Stimulated activated CD8-positive, alpha-beta memory T cell treated with anti-CD3 and anti-CD28 coated beads, Interleukin-4, amount 100 ng/mL, for 24 hours (primary cell): ENCODE measurements around the gene CFB.
A peak's percentile ranks its signal among the peaks of the same experiment; 100 is the strongest.
"Not testable (repeated sequence)": the region's sequence is repeated elsewhere in the genome, so short reads cannot be mapped to it uniquely, and the experiment has no call there.

Source experiments
- DNase-seq: peaks from one replicate; pipeline ENCODE4 v3.0.0-alpha.2; 2020; ENCODE audit warnings: low read depth

CFB gene

GRCh38 chr6:31970604-31971271 is 24.8 kb downstream of the CFB start:
- no peak for DNase-seq

DNA sequence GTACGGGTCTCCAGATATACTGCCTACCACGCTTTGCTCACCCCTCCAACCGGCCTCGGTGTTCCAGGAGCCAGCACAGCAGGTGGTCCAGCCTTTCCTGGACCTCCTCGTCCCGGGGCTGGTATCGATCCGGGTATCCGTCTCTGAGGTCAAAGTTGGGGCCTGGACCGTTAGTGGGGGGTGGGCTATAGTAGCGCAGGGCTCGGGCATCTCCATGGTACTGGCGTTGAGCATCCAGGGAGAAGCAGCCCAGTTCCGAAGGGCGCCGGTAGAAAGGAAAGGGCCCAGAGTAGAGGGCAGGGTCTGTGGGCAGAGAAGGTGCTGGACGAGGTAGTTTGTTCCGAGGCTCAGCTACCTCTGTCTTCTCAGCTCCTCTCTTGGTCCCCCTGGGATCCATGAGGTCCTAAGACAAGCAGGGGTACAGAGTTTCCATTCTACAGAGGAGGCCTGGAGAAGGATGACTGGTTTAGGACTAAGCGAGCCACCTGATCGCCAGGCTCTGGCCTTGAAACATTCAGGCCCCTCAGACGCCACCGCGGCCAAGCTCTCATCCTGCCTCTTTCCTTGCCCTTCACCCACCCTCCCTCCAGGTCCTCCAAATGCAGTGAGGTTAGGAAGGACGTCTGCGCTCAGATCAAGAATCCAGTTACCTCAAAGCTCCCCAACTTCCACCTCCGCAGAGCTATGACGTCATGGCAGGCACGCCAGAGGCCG is 25.5 kb downstream of the CFB start:
- no peak for DNase-seq

GRCh38 chr6:31971993-31972708 is 26.3 kb downstream of the CFB start, which contains the start of gene DXO:
TSS of gene DXO (minus strand) at chr6:31972138. CDS start at chr6:31971675, 463 bp downstream.
- DNase-seq, result peak; percentile 96

DNA sequence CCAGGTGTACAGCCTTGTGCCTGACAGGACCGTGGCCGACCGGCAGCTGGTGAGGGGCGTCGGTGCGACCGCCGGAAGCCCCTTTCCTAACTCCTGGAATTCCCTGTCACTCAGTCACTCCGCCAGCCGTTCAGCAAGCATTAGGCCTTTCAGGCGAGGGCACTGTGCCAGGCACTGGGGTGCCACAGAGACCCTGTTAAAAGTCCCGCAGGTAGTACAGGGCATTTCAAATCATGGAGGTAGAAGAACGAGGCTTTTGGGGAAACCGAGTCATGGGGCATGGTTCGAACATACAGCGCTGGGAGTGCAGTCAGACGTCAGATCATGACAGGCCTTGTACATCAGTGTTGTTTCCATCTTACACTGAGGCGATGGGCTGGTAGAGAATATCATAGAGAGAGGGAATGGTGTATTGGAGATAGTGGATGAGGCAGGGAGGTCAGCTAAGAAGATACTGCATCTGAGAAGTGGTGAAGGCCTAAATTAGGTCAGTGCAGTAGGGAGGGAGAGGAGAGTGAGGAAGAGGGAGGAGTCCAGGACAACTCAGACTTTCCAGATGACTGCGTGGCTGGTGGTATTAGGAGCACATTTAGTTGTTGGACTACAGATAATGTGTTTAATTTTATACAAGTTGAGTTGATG is 26.9 kb downstream of the CFB start:
- DNase-seq, result no peak

- DNase-seq, result not testable (repeated sequence)
Observed at GRCh38 chr6:31976065-31976464, 30.2 kb downstream of the CFB start.

DNA sequence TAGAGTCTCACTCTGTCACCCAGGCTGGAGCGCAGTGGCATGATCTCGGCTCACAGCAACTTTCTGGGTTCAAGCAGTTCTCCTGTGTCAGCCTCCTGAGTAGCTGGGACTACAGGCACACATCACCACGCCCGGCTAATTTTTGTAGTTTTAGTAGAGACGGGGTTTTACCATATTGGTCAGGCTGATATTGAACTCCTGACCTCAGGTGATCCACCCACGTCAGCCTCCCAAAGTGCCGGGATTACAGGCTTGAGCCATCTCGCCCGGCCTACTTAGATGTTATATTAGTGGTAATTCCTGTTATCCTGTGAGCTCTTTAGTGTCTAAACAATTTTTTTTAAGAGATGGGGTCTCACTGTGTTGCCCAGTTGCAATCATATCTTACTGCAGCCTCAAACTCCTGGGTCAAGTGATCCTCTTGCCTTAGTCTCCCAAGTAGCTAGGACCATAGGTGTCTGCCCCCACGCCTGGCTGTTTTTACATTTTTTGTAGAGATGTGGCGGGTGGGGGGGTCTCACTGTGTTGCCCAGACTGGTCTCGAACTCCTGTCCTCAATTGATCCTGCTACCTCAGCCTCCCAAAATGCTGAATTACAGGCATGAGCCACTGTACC is 32.0 kb downstream of the CFB start:
- no peak for DNase-seq

GRCh38 chr6:31978831-31979230 is 32.9 kb downstream of the CFB start:
- no peak for DNase-seq

DNA sequence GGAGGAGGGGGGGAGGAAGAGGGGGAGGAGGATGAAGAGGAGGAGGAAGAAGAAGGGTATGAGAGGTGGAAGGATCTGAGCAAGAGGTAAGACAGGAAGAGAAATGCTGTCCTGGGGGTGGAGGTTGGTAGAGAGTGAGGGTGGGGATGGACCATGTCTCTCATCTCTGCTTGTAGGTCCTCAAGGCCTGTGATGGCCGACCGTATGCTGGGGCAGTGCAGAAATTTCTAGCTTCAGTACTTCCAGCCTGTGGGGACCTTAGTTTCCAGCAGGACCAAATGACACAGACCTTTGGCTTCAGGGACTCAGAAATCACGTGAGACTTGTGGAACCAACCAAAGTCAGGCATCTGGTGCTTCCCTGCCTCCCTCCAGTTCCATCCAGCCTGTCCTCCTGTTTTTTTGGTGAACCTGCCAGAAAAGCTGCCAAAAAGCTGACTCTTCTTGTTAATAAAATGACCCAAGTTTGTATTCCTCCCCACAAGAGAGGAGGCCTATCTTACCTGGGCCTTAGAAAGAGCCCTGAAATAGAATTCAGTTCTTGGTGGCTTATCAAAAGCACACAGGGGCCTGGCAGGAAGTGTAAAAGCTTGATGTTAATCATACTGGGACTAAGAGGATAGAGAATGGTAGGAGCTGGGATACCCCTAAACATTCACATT is 33.5 kb downstream of the CFB start:
- no peak for DNase-seq

DNA sequence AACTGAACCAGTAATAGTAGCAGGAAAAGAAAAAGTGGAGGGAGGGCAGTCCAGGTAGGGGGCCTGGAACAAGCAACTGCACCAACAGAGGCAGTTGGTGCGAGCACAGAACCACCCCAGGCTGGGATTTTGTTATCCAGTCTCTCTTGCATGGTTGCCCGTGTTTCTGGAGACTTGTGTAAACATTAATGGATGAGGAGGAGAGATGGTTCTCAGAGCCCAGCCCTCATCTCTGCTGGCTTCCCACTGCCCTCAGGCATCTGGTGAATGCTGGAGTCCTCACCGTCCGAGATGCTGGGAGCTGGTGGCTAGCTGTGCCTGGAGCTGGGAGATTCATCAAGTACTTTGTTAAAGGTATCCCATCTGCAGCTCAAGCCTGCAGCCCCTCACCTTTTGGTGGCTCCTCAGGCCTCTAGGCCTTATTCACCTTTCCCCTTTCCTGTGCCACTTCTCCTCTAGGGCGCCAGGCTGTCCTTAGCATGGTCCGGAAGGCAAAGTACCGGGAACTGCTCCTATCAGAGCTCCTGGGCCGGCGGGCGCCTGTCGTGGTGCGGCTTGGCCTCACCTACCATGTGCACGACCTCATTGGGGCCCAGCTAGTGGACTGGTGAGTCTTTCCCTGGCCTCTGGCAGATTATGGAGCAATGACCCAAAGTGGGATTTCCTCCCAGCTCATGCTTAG is 34.4 kb downstream of the CFB start:
- DNase-seq, result not testable (repeated sequence)

DNA sequence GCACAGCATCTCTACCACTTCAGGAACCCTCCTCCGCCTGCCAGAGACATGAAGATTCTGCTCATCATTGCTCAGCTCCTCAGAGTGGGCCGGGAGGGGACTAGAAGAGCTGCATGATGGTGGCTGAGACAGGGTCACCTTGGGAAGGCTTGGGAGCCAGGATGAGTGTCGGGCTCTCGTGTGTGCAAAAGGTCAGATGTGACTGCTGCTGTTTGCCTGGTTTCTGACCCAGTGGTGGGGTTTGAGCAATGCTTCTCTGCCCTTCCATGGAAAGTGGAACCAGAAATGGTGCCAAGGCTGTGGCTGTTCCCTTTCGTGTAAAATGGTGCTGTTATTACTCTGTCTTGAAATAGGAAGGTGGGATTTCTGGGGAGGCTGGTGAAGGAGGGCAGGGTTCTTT is 35.1 kb downstream of the CFB start:
- not testable (repeated sequence) for DNase-seq

- not testable (repeated sequence) for DNase-seq
Observed at GRCh38 chr6:31981744-31982143, 35.8 kb downstream of the CFB start, which contains the start of gene C4A. TSS of gene C4A (plus strand) at chr6:31982057. CDS start at chr6:31982108, 51 bp downstream.

- not testable (repeated sequence) for DNase-seq
Observed at GRCh38 chr6:31989363-31989762, 43.5 kb downstream of the CFB start.

- DNase-seq, result not testable (repeated sequence)
Observed at GRCh38 chr6:31994421-31994820, 48.5 kb downstream of the CFB start.

DNA sequence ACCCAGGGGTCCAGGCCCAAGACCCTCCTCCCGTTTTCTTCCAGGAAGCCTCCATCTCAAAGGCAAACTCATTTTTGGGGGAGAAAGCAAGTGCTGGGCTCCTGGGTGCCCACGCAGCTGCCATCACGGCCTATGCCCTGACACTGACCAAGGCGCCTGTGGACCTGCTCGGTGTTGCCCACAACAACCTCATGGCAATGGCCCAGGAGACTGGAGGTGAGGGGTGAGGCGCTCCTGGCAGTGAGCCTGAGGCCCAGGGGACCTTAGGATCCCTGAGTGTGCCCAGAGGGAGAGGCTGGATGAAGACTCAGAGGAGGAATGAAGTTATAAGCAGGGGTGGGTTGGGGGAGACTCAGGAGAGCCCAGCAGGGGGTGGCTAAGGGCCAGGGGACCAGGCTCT is 50.5 kb downstream of the CFB start:
- not testable (repeated sequence) for DNase-seq
